H1 (cell line): Measurements from ENCODE around the gene TAS1R3. TPM values are rescaled to one million over a fixed set of nuclear protein-coding genes. Genes with fewer than 3 reads are reported as not detected.
A peak's percentile ranks its signal among the peaks of the same experiment; 100 is the strongest.

ENCODE experiments used
- CTCF ChIA-PET: fragments of 300-600 bp; sonication (Branson Sonifier 250); formaldehyde crosslinking; loops from one replicate; lab custom pipeline; 2021; ENCODE audit not compliant: partially characterized antibody; lab: Charles Lee
- POLR2A ChIA-PET: fragments of 300-600 bp; sonication (Branson Sonifier 250); formaldehyde crosslinking; loops from one replicate; lab custom pipeline; 2021; ENCODE audit warnings: inconsistent platforms; ENCODE audit not compliant: partially characterized antibody; lab: Charles Lee
- DNase-seq, 2 experiments: peaks; one replicate each; pipeline versions ENCODE4 v3.0.0 to v3.0.0-alpha.2; 2010 to 2022; ENCODE audit warnings: low spot score in 2 of 2, low read depth in 1 of 2, mixed read lengths in 1 of 2
- FAIRE-seq: peaks from 2 replicates; lab custom pipeline; 2011; peaks lifted over from hg19 to GRCh38; lab: Jason Lieb, UNC
- H2AFZ ChIP-seq: 2 replicates; pipeline ENCODE4 v1.8.1; 2012; ENCODE audit warnings: low read length, inconsistent platforms
- H2AK5ac ChIP-seq: 2 replicates; pipeline ENCODE4 v1.6.1; 2013; ENCODE audit warnings: low read depth, low read length
- H2BK120ac ChIP-seq: replicated peaks from 2 replicates; pipeline ENCODE3; 2013; ENCODE audit warnings: low read depth, low read length, inconsistent platforms
- H2BK12ac ChIP-seq: 2 replicates; pipeline ENCODE4 v1.6.1; 2013; ENCODE audit warnings: low read depth, low read length
- H2BK15ac ChIP-seq: 2 replicates; pipeline ENCODE4 v1.6.1; 2013; ENCODE audit warnings: low read length
- H2BK20ac ChIP-seq: 2 replicates; pipeline ENCODE4 v1.6.1; 2013; ENCODE audit warnings: low read length
- H2BK5ac ChIP-seq: 2 replicates; pipeline ENCODE4 v1.6.1; 2013; ENCODE audit warnings: low read depth, low read length
- H3K14ac ChIP-seq: 2 replicates; pipeline ENCODE4 v1.6.1; 2013; ENCODE audit warnings: inconsistent platforms; ENCODE audit not compliant: insufficient read length
- H3K18ac ChIP-seq: 2 replicates; pipeline ENCODE4 v1.6.1; 2013; ENCODE audit warnings: low read length; ENCODE audit errors: extremely low read depth
- H3K23ac ChIP-seq: 2 replicates; pipeline ENCODE4 v1.6.1; 2013; ENCODE audit warnings: inconsistent platforms; ENCODE audit not compliant: insufficient read length
- H3K23me2 ChIP-seq: 2 replicates; pipeline ENCODE4 v1.6.1; 2013; ENCODE audit warnings: low read depth, low read length
- H3K27ac ChIP-seq: 2 replicates; pipeline ENCODE4 v1.6.1; 2011; ENCODE audit warnings: low read depth, low read length, inconsistent platforms
- H3K27me3 ChIP-seq, 4 experiments: replicated peaks in 1 of 4; 1 replicate in 1 of 4; 2 replicates in 3 of 4; pipeline versions ENCODE4 v1.6.1 to v1.8.1; 2011 to 2013; ENCODE audit warnings: low read length in 3 of 4, mild to moderate bottlenecking in 3 of 4, inconsistent platforms in 2 of 4, mixed read lengths in 2 of 4, moderate library complexity in 1 of 4; ENCODE audit not compliant: control insufficient read depth in 3 of 4, insufficient read depth in 3 of 4; ENCODE audit errors: extremely low read depth in 1 of 4
- H3K36me3 ChIP-seq, 4 experiments: 2 replicates each; pipeline versions ENCODE4 v1.6.1 to v1.8.1; 2011 to 2013; ENCODE audit warnings: mild to moderate bottlenecking in 4 of 4, low read length in 3 of 4, moderate library complexity in 2 of 4, control low read depth in 1 of 4, inconsistent platforms in 1 of 4; ENCODE audit not compliant: insufficient read depth in 4 of 4, control insufficient read depth in 2 of 4
- H3K4ac ChIP-seq: replicated peaks from 2 replicates; pipeline ENCODE3; 2013; ENCODE audit warnings: low read length, low read depth, mixed read lengths, inconsistent platforms; ENCODE audit not compliant: insufficient read length
- H3K4me1 ChIP-seq, 4 experiments: replicated peaks in 1 of 4; 1 replicate in 1 of 4; 2 replicates in 3 of 4; pipeline versions ENCODE4 v1.6.1 to v1.8.1; 2011 to 2013; ENCODE audit warnings: low read length in 3 of 4, inconsistent platforms in 2 of 4, mixed read lengths in 1 of 4; ENCODE audit not compliant: insufficient read depth in 4 of 4, control insufficient read depth in 3 of 4
- H3K4me2 ChIP-seq, 2 experiments: 2 replicates each; pipeline versions ENCODE4 v1.6.1 to v1.8.1; 2011 to 2013; ENCODE audit warnings: low read depth in 2 of 2, low read length in 2 of 2, control low read depth in 1 of 2, inconsistent platforms in 1 of 2, mild to moderate bottlenecking in 1 of 2; ENCODE audit not compliant: insufficient read depth in 1 of 2
- H3K4me3 ChIP-seq, 4 experiments: fragments of 200-600, 300-600 bp in 1 of 4; sonication (generic), shearing (Covaris generic), sonication (Bioruptor Twin) in 1 of 4; 2 replicates each; pipeline versions ENCODE4 v1.5.1 to v1.8.1; 2011 to 2016; ENCODE audit warnings: low read length in 4 of 4, low read depth in 3 of 4, control low read depth in 2 of 4, inconsistent platforms in 2 of 4, mild to moderate bottlenecking in 2 of 4, mixed read lengths in 1 of 4, moderate library complexity in 1 of 4; ENCODE audit not compliant: insufficient read depth in 2 of 4; ENCODE audit errors: extremely low read depth in 1 of 4
- H3K56ac ChIP-seq: replicated peaks from 2 replicates; pipeline ENCODE3; 2013; ENCODE audit warnings: low read depth, mild to moderate bottlenecking, mixed read lengths, low read length, inconsistent platforms; ENCODE audit not compliant: insufficient read length
- H3K79me1 ChIP-seq: 2 replicates; pipeline ENCODE4 v1.6.1; 2013; ENCODE audit warnings: low read depth, low read length, control low read depth
- H3K79me2 ChIP-seq, 2 experiments: 2 replicates each; pipeline versions ENCODE4 v1.6.1 to v1.8.1; 2012 to 2013; ENCODE audit warnings: low read length in 2 of 2, mild to moderate bottlenecking in 2 of 2, inconsistent platforms in 1 of 2; ENCODE audit not compliant: insufficient read depth in 2 of 2, control insufficient read depth in 1 of 2
- H3K9ac ChIP-seq, 4 experiments: replicated peaks in 1 of 4; 1 replicate in 1 of 4; 2 replicates in 3 of 4; pipeline versions ENCODE4 v1.6.1 to v1.8.1; 2011 to 2013; ENCODE audit warnings: low read depth in 3 of 4, low read length in 3 of 4, control low read depth in 2 of 4, mild to moderate bottlenecking in 2 of 4, moderate library complexity in 2 of 4, inconsistent platforms in 1 of 4; ENCODE audit errors: extremely low read depth in 1 of 4
- H3K9me3 ChIP-seq, 2 experiments: 2 replicates each; pipeline versions ENCODE4 v1.6.1 to v1.8.1; 2012 to 2013; ENCODE audit warnings: mild to moderate bottlenecking in 2 of 2, moderate library complexity in 2 of 2, control low read depth in 1 of 2, inconsistent platforms in 1 of 2, low read depth in 1 of 2, low read length in 1 of 2, mixed read lengths in 1 of 2; ENCODE audit not compliant: insufficient read depth in 2 of 2
- H4K20me1 ChIP-seq, 2 experiments: replicated peaks in 1 of 2; 2 replicates each; pipeline versions ENCODE3 to v1.8.1; 2011 to 2013; ENCODE audit warnings: inconsistent platforms in 2 of 2, low read length in 2 of 2, mild to moderate bottlenecking in 1 of 2; ENCODE audit not compliant: insufficient read depth in 2 of 2, control insufficient read depth in 1 of 2
- H4K5ac ChIP-seq: 2 replicates; pipeline ENCODE4 v1.6.1; 2013; ENCODE audit warnings: low read length, low read depth, mixed read lengths, inconsistent platforms; ENCODE audit not compliant: insufficient read length
- H4K8ac ChIP-seq: 2 replicates; pipeline ENCODE4 v1.8.0; 2013; ENCODE audit warnings: mild to moderate bottlenecking, moderate library complexity, low read length, inconsistent platforms; ENCODE audit not compliant: insufficient read depth; ENCODE audit errors: extremely low read depth
- H4K91ac ChIP-seq: replicated peaks from 2 replicates; pipeline ENCODE3; 2013; ENCODE audit warnings: low read length, mixed read lengths, inconsistent platforms; ENCODE audit not compliant: insufficient read length
- BRCA1 ChIP-seq: IDR thresholded peaks from 2 replicates; pipeline ENCODE4 v1.6.1; 2012; ENCODE audit warnings: low read depth, low read length, improper control_type of control experiment
- CREB1 ChIP-seq: IDR thresholded peaks from 2 replicates; pipeline ENCODE4 v1.6.1; 2012; ENCODE audit warnings: inconsistent platforms
- KDM4A ChIP-seq: IDR thresholded peaks from one replicate; pipeline ENCODE4 v1.7.1; 2012; ENCODE audit warnings: low read depth, mild to moderate bottlenecking, moderate library complexity, low read length, inconsistent platforms; ENCODE audit not compliant: severe bottlenecking
- PHF8 ChIP-seq: fragments of 200-600 bp; sonication (generic); conservative IDR thresholded peaks from 2 replicates; pipeline ENCODE4 v1.7.1; 2012; ENCODE audit warnings: low read depth, mild to moderate bottlenecking, inconsistent platforms, low read length, moderate library complexity
- RFX5 ChIP-seq: IDR thresholded peaks from 2 replicates; pipeline ENCODE4 v1.6.1; 2011; ENCODE audit warnings: low read depth, low read length, improper control_type of control experiment, borderline replicate concordance
- RNF2 ChIP-seq: fragments of 200-900, 300-1000 bp; sonication (generic); IDR thresholded peaks from 2 replicates; pipeline ENCODE4 v1.7.1; 2016; ENCODE audit warnings: borderline replicate concordance, low read depth, mild to moderate bottlenecking, antibody characterized with exemption, low read length; ENCODE audit not compliant: poor library complexity, severe bottlenecking; ENCODE audit errors: missing control alignments
- SIN3A ChIP-seq, 2 experiments: IDR thresholded peaks in 1 of 2; conservative IDR thresholded peaks in 1 of 2; 2 replicates each; pipeline ENCODE4 v1.6.1; 2011 to 2012; ENCODE audit warnings: low read length in 2 of 2, improper control_type of control experiment in 1 of 2, low read depth in 1 of 2, mild to moderate bottlenecking in 1 of 2
- TAF1 ChIP-seq: IDR thresholded peaks from 2 replicates; pipeline ENCODE4 v1.6.1; 2011; ENCODE audit warnings: mild to moderate bottlenecking, low read depth, low read length
- TAF7 ChIP-seq: optimal IDR thresholded peaks from 2 replicates; pipeline ENCODE3; 2011; ENCODE audit warnings: low read depth, mild to moderate bottlenecking, inconsistent platforms, low read length, moderate library complexity, borderline replicate concordance
- TBP ChIP-seq: IDR thresholded peaks from 2 replicates; pipeline ENCODE4 v1.6.1; 2011; ENCODE audit warnings: low read depth, low read length, improper control_type of control experiment
- WGBS, 2 experiments: shearing (Covaris generic) in 1 of 2; methylation state at CpG; one replicate each; pipeline versions ENCODE4 v1.1.6 to v1.1.7; 2013 to 2015; ENCODE audit warnings: low lambda C conversion rate in 2 of 2, mixed read lengths in 2 of 2, inconsistent platforms in 1 of 2, low coverage in 1 of 2, missing lambda C conversion rate in 1 of 2; ENCODE audit not compliant: insufficient replicate concordance in 2 of 2, insufficient coverage in 1 of 2, insufficient read length in 1 of 2; ENCODE audit errors: extremely low coverage in 1 of 2, missing lambda C conversion rate in 1 of 2; 5-methylcytosine and 5-hydroxymethylcytosine counted together
- polyA plus RNA-seq, 7 experiments: library from polyadenylated mRNA; depleted of rRNA in 3 of 7; stranded (reverse) in 5 of 7; unstranded in 2 of 7; fragments of >200 nt in 5 of 7; fragments of 200-250 nt in 2 of 7; gene quantifications; 1 replicate in 5 of 7; 2 replicates in 1 of 7; 4 replicates in 1 of 7; pipeline versions ENCODE4 v1.2.1 to v1.2.3, GENCODE V29; 2011 to 2013; ENCODE audit warnings: missing spikeins in 2 of 7, mixed read lengths in 2 of 7
- total RNA-seq: library from RNA; stranded (reverse); fragmentation: NEBNext Ultra II Directional; extraction: Animal tissue kit (Norgen Biotek cat#: 25700); gene quantifications from 2 replicates; pipeline ENCODE4 v1.2.1, GENCODE V29; 2021

The TAS1R3 gene
- total and polyA plus RNA-seq, 2 of the 8 experiments (the other 6 are each of a cell fraction or from before 2014, with no cell fraction given) = 0.03 to 0.19 TPM

GRCh38 chr1:1324524-1325287 lies 6.4 kb upstream of the TAS1R3 start, which contains the start of the genes CPTP and INTS11:
CPTP (plus strand) TSS chr1:1324802; CDS start chr1:1326911, 2,109 bp downstream.
INTS11 (minus strand) TSS chr1:1324660; CDS start chr1:1324608, 52 bp downstream.
- Histone ChIP-seq H3K4me3 (peak within 1 kb of the TSS; percentile 60 to 100 (median 83)), H3K4me2 (peak within 1 kb of the TSS; percentile 69 to 97), H4K91ac (peak within 1 kb of the TSS; percentile 85), H3K23me2 (peaks cover 7% of the 10 kb centered on the region; the same call in 1 of the 2 replicates), H3K9me3 (peaks cover 0 to 3% of the 10 kb centered on the region in 2 experiments; a peak in 1 of 4 replicates), H3K79me2 (peaks cover 12 to 48% of the 10 kb centered on the region in 2 experiments; a peak in 3 of 4 replicates), H2BK15ac (no peak within 1 kb of the TSS), H2AK5ac (no peak within 1 kb of the TSS; the same call in 1 of the 2 replicates), H3K27me3 (no peaks in the 10 kb centered on the region; a peak in 1 of 7 replicates), H2AFZ (no peak within 1 kb of the TSS), H3K18ac (no peak within 1 kb of the TSS; the same call in 1 of the 2 replicates), H4K8ac (peak within 1 kb of the TSS; percentile 95), H3K79me1 (peaks cover 32% of the 10 kb centered on the region), H2BK20ac (no peak within 1 kb of the TSS), H3K4me1 (peaks cover 0 to 13% (median 3%) of the 10 kb centered on the region in 4 experiments; a peak in 5 of 7 replicates), H4K5ac (peak within 1 kb of the TSS; percentile 26), H3K9ac (peak within 1 kb of the TSS; percentile 68 to 93 (median 77); a peak in 6 of 7 replicates), H2BK12ac (0 out of 2 replicates have a peak within 1 kb of the TSS, but pooled peaks have one; percentile 9), H3K4ac (peak within 1 kb of the TSS; percentile 69), H2BK120ac (no peak within 1 kb of the TSS), H3K56ac (peak within 1 kb of the TSS; percentile 64), H2BK5ac (peak within 1 kb of the TSS; percentile 24; the same call in 1 of the 2 replicates), H3K14ac (no peak within 1 kb of the TSS), H3K23ac (no peak within 1 kb of the TSS), H3K36me3 (peaks cover 0 to 9% (median 3%) of the 10 kb centered on the region in 4 experiments; a peak in 3 of 8 replicates), H3K27ac (peak within 1 kb of the TSS; percentile 55; the same call in 1 of the 2 replicates), H4K20me1 (peaks cover 24 to 39% of the 10 kb centered on the region in 2 experiments)
- FAIRE-seq (no peak), DNase-seq (peak in 1 of 2 experiments; percentile 94)
- POLR2A ChIA-PET = interaction anchor here (0.8 to 3.4 kb wide), 11 partner anchors 9 to 291 kb away, joined by 3 to 27 read pairs (median 4); partner anchors contain the start of gene MIB2
- WGBS, 2 experiments = 5% methylated on average over 34 of the region's 84 CpGs; no CpG with 5 or more reads in 1 of the 2 experiments
- CTCF ChIA-PET = no interaction called here
- no peak for TF ChIP-seq RFX5
- TF ChIP-seq PHF8 = peak; percentile 75
- TF ChIP-seq CREB1 = no peak
- TF ChIP-seq TAF7 = peak; percentile 47
- peak; percentile 64; the same call in 1 of the 2 replicates for TF ChIP-seq TAF1
- no peak for TF ChIP-seq BRCA1
- no peak for TF ChIP-seq SIN3A (conservative IDR thresholded peaks at IDR 0.05 in 1 of 2, IDR thresholded peaks at IDR 0.05 in 1 of 2; ENCODE audit: low read depth in 1 of 2, low read length in 2 of 2)
- TF ChIP-seq KDM4A = peak; percentile 87
- peak; percentile 44; the same call in 1 of the 2 replicates for TF ChIP-seq TBP
- TF ChIP-seq RNF2 = no peak
